Osteocyte (in vitro differentiated cells): Measurements from ENCODE around the gene SORBS1. TPM values are rescaled to one million over a fixed set of nuclear protein-coding genes. Genes with fewer than 3 reads are reported as not detected.

Experiments
- DNase-seq: peaks from one replicate; pipeline ENCODE4 v3.0.0; 2021; ENCODE audit warnings: mixed read lengths; ENCODE audit not compliant: unreplicated experiment; ENCODE audit errors: extremely low spot score
- H3K27ac Mint-ChIP-seq: one replicate; pipeline ENCODE4 v1.8.0; 2021; ENCODE audit warnings: mild to moderate bottlenecking, mixed read lengths; ENCODE audit not compliant: unreplicated experiment
- H3K27me3 Mint-ChIP-seq: one replicate; pipeline ENCODE4 v1.8.0; 2021; ENCODE audit warnings: mixed read lengths; ENCODE audit not compliant: unreplicated experiment
- H3K36me3 Mint-ChIP-seq: one replicate; pipeline ENCODE4 v1.8.0; 2021; ENCODE audit warnings: mixed read lengths; ENCODE audit not compliant: unreplicated experiment
- H3K4me1 Mint-ChIP-seq: one replicate; pipeline ENCODE4 v1.8.0; 2021; ENCODE audit warnings: mixed read lengths; ENCODE audit not compliant: unreplicated experiment
- H3K4me3 Mint-ChIP-seq: one replicate; pipeline ENCODE4 v1.8.0; 2021; ENCODE audit warnings: mild to moderate bottlenecking, moderate library complexity, mixed read lengths; ENCODE audit not compliant: unreplicated experiment
- H3K9me3 Mint-ChIP-seq: one replicate; pipeline ENCODE4 v1.8.0; 2021; ENCODE audit warnings: mixed read lengths; ENCODE audit not compliant: unreplicated experiment
- total RNA-seq: library from RNA; stranded (reverse); gene quantifications from 2 replicates; pipeline ENCODE4 v1.2.1, GENCODE V29; 2021
- TF ChIP-seq, protein P1 (sequence below): fragments of 200-600 bp; sonication (generic); IDR thresholded peaks from 2 replicates; pipeline ENCODE4 v1.5.0; 2021; ENCODE audit warnings: antibody characterized with exemption, mild to moderate bottlenecking, moderate library complexity

Gene SORBS1
- total RNA-seq, 1 donor from 2014 or later, result 1.7 TPM

DNA sequence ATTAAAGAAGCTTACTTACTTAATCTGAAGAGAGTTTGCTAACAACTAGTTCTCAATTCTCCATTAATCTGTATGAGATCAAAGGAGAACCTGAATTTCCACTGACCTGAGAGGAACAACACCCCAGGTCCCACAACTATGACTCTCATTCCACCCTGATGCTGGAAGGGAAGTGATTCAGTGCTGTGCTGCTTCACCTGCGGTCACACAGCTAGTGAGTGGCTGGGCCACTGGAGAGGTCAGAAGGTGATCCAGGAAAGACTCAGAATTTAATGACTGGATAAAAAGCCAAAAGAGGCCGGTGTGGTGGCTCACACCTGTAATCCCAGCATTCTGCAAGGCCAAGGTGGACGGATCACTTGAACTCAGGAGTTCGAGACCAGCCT, 23.6 kb downstream of the SORBS1 start:
- TF ChIP-seq, protein P1, sequence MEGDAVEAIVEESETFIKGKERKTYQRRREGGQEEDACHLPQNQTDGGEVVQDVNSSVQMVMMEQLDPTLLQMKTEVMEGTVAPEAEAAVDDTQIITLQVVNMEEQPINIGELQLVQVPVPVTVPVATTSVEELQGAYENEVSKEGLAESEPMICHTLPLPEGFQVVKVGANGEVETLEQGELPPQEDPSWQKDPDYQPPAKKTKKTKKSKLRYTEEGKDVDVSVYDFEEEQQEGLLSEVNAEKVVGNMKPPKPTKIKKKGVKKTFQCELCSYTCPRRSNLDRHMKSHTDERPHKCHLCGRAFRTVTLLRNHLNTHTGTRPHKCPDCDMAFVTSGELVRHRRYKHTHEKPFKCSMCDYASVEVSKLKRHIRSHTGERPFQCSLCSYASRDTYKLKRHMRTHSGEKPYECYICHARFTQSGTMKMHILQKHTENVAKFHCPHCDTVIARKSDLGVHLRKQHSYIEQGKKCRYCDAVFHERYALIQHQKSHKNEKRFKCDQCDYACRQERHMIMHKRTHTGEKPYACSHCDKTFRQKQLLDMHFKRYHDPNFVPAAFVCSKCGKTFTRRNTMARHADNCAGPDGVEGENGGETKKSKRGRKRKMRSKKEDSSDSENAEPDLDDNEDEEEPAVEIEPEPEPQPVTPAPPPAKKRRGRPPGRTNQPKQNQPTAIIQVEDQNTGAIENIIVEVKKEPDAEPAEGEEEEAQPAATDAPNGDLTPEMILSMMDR, result no peak
- Mint-ChIP-seq H3K4me3 (no peak overlapping the region), H3K27ac (no peak overlapping the region), H3K36me3 (no peaks in the 10 kb centered on the region), H3K4me1 (no peaks in the 10 kb centered on the region), H3K27me3 (peaks cover 19% of the 10 kb centered on the region), H3K9me3 (no peaks in the 10 kb centered on the region)
- DNase-seq, result no peak

DNA sequence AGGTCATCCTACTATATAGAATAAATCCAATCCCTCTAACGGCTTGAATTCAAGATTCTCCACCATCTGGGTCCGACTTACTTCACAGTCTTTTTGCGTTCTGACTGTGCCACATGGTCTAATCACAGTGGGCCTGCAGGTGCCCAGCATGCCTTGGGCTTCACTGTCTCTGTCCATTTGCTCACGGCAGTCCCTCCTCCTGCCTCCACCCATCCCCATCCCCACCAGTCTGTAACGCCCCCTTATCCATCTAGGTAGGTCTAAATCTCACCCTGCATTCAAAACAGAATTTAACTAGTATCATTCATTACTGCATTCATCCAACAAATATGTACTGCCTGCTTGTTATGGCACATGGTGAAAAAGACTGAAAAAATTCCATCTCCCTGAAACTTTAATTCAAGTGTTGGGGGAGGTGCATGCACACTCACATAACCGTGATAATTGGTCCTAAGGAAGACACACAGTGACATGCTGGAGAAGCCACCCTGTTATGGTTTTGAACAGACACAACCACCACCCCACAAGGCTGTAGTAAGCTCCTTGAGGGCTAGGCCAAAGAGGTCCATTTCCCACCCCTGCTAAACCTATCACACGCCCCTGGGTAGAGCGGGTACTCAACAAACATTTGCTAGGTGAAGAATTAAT, 24.2 kb downstream of the SORBS1 start:
- Mint-ChIP-seq H3K36me3 (no peaks in the 10 kb centered on the region), H3K4me1 (no peaks in the 10 kb centered on the region), H3K9me3 (no peaks in the 10 kb centered on the region), H3K27me3 (peaks cover 23% of the 10 kb centered on the region), H3K4me3 (no peak overlapping the region), H3K27ac (no peak overlapping the region)
- TF ChIP-seq, protein P1, result no peak
- DNase-seq, result no peak

DNA sequence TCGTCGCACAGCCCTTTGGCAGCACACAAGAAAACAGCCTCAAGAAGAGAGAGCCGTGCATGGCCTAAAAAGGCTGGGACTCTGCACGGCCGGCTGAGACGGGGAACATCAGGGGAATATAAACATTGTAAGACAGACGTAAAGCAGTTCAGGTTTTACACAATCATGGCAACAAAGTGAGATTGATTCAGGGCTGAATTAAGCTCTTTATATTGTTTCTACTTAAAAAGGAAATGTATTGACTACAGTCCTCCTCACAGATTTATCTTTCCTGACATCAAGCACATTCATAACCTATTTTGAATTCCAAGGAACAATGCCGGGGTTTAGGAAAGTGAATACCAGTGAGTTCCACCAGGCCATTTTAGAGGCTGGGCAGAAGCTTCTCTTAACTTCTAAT, 25.2 kb downstream of the SORBS1 start:
- H3K9me3 Mint-ChIP-seq, result no peaks in the 10 kb centered on the region
- H3K4me3 Mint-ChIP-seq, result no peak overlapping the region
- H3K27ac Mint-ChIP-seq, result no peak overlapping the region
- no peaks in the 10 kb centered on the region for H3K4me1 Mint-ChIP-seq
- no peak for DNase-seq
- H3K36me3 Mint-ChIP-seq, result no peaks in the 10 kb centered on the region
- peaks cover 18% of the 10 kb centered on the region for H3K27me3 Mint-ChIP-seq
- TF ChIP-seq, protein P1, result no peak

DNA sequence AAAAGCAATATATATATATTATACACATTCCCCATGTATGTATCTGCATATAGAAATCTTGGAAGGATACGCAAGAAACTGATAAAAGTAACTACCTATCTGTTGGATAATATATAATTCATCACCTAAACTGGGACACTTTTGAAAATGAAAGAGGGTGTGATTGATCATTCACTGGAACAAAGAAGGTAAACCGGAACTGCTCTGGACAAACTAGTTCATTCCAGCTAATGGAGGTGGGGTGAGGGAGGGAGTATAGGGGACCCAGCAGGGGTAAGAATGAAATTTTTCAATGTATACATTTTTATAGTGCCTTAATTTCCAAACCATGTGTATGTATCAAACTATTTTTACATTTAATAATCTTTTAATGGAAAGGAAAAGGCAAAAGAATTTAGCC, 25.6 kb downstream of the SORBS1 start:
- H3K4me1 Mint-ChIP-seq, result no peaks in the 10 kb centered on the region
- H3K4me3 Mint-ChIP-seq, result no peak overlapping the region
- no peaks in the 10 kb centered on the region for H3K36me3 Mint-ChIP-seq
- H3K9me3 Mint-ChIP-seq, result no peaks in the 10 kb centered on the region
- DNase-seq, result no peak
- H3K27me3 Mint-ChIP-seq, result peaks cover 14% of the 10 kb centered on the region
- no peak overlapping the region for H3K27ac Mint-ChIP-seq
- TF ChIP-seq, protein P1, result no peak

DNA sequence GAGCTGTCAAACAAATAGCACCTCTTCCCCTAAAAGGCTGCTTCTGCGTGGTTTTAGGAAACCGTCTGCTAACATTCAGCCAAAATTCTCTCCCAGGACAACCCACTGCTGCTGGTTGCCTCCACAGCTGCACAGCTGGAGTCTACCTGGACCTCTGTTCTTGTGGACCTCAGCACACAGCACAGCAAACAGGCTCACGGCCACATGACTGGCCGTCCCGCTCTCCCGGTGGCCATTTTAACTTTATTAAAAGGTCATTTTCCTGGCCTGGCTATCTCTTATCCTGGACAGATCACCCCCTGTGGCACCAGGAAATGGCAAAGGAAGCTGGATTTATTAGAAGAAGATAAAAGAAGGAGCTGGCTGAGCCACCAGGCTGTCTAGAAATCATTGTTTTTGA, 27.6 kb downstream of the SORBS1 start:
- Mint-ChIP-seq H3K4me3 (no peak overlapping the region), H3K27me3 (peaks cover 9% of the 10 kb centered on the region), H3K36me3 (no peaks in the 10 kb centered on the region), H3K4me1 (no peaks in the 10 kb centered on the region), H3K9me3 (no peaks in the 10 kb centered on the region), H3K27ac (no peak overlapping the region)
- no peak for DNase-seq
- TF ChIP-seq, protein P1, result no peak
